Measurements from ENCODE around the gene GPC5.

- TF ChIP-seq, protein P1, sequence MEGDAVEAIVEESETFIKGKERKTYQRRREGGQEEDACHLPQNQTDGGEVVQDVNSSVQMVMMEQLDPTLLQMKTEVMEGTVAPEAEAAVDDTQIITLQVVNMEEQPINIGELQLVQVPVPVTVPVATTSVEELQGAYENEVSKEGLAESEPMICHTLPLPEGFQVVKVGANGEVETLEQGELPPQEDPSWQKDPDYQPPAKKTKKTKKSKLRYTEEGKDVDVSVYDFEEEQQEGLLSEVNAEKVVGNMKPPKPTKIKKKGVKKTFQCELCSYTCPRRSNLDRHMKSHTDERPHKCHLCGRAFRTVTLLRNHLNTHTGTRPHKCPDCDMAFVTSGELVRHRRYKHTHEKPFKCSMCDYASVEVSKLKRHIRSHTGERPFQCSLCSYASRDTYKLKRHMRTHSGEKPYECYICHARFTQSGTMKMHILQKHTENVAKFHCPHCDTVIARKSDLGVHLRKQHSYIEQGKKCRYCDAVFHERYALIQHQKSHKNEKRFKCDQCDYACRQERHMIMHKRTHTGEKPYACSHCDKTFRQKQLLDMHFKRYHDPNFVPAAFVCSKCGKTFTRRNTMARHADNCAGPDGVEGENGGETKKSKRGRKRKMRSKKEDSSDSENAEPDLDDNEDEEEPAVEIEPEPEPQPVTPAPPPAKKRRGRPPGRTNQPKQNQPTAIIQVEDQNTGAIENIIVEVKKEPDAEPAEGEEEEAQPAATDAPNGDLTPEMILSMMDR (IDR thresholded peaks at IDR 0.05) = no peak
- TF ChIP-seq POLR2A (IDR thresholded peaks at IDR 0.05) = no peak
- no peak for TF ChIP-seq POLR2AphosphoS5 (IDR thresholded peaks at IDR 0.05)
These were observed 1318.3 kb downstream of the GPC5 start for GRCh38 chr13:92716749-92717148.
